DND-41 (cell line): ENCODE results near the gene SIDT2.
"Not testable (repeated sequence)": the region's sequence is repeated elsewhere in the genome, so short reads cannot be mapped to it uniquely, and the experiment has no call there.

Source experiments
- ATAC-seq: fragments of 200-7000 bp; cut with Tn5 transposase; 3 replicates; pipeline ENCODE4 v1.9.1; 2021; ENCODE audit warnings: low read depth; ENCODE audit not compliant: insufficient read depth
- DNase-seq: peaks from one replicate; pipeline ENCODE4 v3.0.0-alpha.2; 2020
- H2AFZ ChIP-seq: 2 replicates; pipeline ENCODE4 v1.6.0; 2012; ENCODE audit warnings: low read depth, low read length
- H3K27ac ChIP-seq: 2 replicates; pipeline ENCODE4 v1.5.1; 2012; ENCODE audit warnings: low read length, inconsistent platforms
- H3K27me3 ChIP-seq: fragments of 200-600 bp; sonication (generic); 2 replicates; pipeline ENCODE4 v1.6.0; 2012; ENCODE audit warnings: low read length, mild to moderate bottlenecking, inconsistent platforms; ENCODE audit not compliant: insufficient read depth, poor library complexity
- H3K36me3 ChIP-seq: 2 replicates; pipeline ENCODE4 v1.5.1; 2012; ENCODE audit warnings: low read length, inconsistent platforms; ENCODE audit not compliant: insufficient read depth
- H3K4me1 ChIP-seq: 2 replicates; pipeline ENCODE4 v1.5.1; 2012; ENCODE audit warnings: mild to moderate bottlenecking, low read length; ENCODE audit not compliant: insufficient read depth
- H3K4me2 ChIP-seq: 2 replicates; pipeline ENCODE4 v1.6.0; 2012; ENCODE audit warnings: mild to moderate bottlenecking, moderate library complexity, low read length, inconsistent platforms; ENCODE audit not compliant: insufficient read depth
- H3K4me3 ChIP-seq, 2 experiments: fragments of 200-600 bp in 1 of 2; shearing (Covaris generic) in 1 of 2; 2 replicates each; pipeline ENCODE4 v1.5.1; 2012 to 2016; ENCODE audit warnings: inconsistent platforms in 2 of 2, low read length in 2 of 2, mild to moderate bottlenecking in 2 of 2, low read depth in 1 of 2, moderate library complexity in 1 of 2
- H3K79me2 ChIP-seq: 2 replicates; pipeline ENCODE4 v1.6.0; 2012; ENCODE audit warnings: low read length, inconsistent platforms; ENCODE audit not compliant: insufficient read depth
- H3K9ac ChIP-seq: 2 replicates; pipeline ENCODE4 v1.6.0; 2012; ENCODE audit warnings: low read depth, mild to moderate bottlenecking, inconsistent platforms, low read length, moderate library complexity
- H3K9me3 ChIP-seq: 2 replicates; pipeline ENCODE4 v1.5.1; 2012; ENCODE audit warnings: low read length, moderate library complexity, mild to moderate bottlenecking, inconsistent platforms; ENCODE audit not compliant: insufficient read depth, severe bottlenecking
- H4K20me1 ChIP-seq: 2 replicates; pipeline ENCODE4 v1.6.0; 2012; ENCODE audit warnings: low read length; ENCODE audit not compliant: insufficient read depth
- EZH2 ChIP-seq: IDR thresholded peaks from 3 replicates; pipeline ENCODE4 v1.6.1; 2012; ENCODE audit warnings: borderline replicate concordance, low read depth, mild to moderate bottlenecking, moderate library complexity, low read length, inconsistent platforms; ENCODE audit not compliant: severe bottlenecking
- TF ChIP-seq, protein P1 (sequence below): IDR thresholded peaks from 2 replicates; pipeline ENCODE4 v1.5.1; 2012; ENCODE audit warnings: borderline replicate concordance, low read length, moderate library complexity, mild to moderate bottlenecking; ENCODE audit not compliant: poor library complexity, severe bottlenecking; ENCODE audit errors: extremely low read depth

SIDT2 gene

DNA sequence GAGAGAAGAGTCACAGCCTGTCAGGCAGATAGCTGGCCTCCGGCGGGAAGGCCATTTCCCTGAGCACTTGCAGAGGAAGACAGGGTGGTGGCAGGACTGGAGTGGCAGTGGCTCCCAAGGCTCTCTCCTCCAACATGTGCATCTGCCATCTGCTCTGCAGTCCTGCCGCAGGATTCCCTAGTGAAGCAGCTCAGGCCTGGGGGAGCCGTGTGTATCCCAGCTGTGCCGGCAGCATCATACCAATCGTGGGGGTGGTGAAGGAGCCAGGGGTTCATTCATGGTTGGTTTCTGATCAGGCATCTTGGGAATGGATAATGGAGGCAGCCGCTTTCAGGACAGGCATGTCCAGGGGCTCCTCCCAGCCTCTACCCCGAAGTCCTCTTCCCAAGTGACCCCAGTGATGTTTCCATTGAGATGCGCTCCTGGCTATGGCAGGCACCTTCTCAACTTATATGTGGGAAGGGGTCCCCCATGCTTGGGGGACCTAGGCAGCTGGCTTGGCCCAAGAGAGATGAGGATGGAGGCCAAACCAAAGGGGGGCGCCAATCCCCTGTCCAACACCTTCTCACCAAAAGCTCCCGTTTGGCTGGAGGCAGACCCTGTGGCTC lies 26.8 kb downstream of the SIDT2 start:
- H4K20me1 ChIP-seq: no peaks in the 10 kb centered on the region
- H3K4me1 ChIP-seq: no peaks in the 10 kb centered on the region
- no peaks in the 10 kb centered on the region for H3K79me2 ChIP-seq
- H2AFZ ChIP-seq: no peak overlapping the region
- TF ChIP-seq, protein P1, sequence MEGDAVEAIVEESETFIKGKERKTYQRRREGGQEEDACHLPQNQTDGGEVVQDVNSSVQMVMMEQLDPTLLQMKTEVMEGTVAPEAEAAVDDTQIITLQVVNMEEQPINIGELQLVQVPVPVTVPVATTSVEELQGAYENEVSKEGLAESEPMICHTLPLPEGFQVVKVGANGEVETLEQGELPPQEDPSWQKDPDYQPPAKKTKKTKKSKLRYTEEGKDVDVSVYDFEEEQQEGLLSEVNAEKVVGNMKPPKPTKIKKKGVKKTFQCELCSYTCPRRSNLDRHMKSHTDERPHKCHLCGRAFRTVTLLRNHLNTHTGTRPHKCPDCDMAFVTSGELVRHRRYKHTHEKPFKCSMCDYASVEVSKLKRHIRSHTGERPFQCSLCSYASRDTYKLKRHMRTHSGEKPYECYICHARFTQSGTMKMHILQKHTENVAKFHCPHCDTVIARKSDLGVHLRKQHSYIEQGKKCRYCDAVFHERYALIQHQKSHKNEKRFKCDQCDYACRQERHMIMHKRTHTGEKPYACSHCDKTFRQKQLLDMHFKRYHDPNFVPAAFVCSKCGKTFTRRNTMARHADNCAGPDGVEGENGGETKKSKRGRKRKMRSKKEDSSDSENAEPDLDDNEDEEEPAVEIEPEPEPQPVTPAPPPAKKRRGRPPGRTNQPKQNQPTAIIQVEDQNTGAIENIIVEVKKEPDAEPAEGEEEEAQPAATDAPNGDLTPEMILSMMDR: no peak
- TF ChIP-seq EZH2: no peak
- no peak overlapping the region for H3K4me2 ChIP-seq
- no peak for ATAC-seq
- H3K9me3 ChIP-seq: no peaks in the 10 kb centered on the region
- no peak overlapping the region for H3K27ac ChIP-seq
- peaks cover 12% of the 10 kb centered on the region for H3K36me3 ChIP-seq
- H3K9ac ChIP-seq: no peak overlapping the region
- H3K4me3 ChIP-seq: no peak overlapping the region
- no peaks in the 10 kb centered on the region for H3K27me3 ChIP-seq
- DNase-seq: no peak

DNA sequence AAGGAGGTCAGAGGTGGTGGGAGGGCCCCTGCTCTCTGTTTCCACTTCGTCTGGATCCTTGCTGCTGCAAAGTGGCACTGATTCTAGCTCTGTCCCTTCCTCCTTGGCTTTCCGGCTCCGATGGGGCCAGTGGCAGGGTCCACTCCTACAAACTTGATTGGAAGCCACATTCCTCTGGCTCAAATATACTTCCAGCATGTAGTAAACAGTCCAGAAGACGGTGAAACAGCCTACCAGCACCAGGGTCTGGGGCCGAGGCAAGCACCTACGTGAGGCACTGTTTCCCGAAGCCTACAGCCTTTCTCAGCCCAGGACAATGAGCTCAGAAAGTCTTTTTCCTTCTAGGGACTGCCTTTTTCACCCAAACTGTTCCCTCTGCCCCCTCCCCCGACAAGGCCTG lies 27.6 kb downstream of the SIDT2 start:
- not testable (repeated sequence) for H3K79me2 ChIP-seq, H3K4me2 ChIP-seq, H2AFZ ChIP-seq

DNA sequence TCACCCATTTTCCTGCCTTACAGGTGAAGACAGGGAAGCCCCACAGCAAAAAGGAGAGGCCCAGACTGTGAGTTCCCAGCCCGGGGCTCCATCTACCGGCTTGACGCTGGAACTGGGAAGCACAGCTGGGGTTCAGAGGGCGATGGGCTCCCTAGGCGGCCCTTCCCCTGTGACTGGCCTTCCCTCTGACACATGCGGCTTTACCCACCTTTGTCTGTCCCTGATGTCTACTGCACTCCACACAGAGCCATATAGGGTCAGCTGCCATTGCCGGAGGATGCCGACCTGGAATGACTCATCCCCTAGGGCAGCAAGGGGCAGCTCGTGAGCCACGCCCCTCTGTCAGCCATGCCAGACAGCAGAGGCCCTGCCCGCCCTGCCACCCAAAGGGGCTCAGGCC lies 28.3 kb downstream of the SIDT2 start:
- H3K36me3 ChIP-seq: peaks cover 18% of the 10 kb centered on the region
- H3K27me3 ChIP-seq, H3K4me2 ChIP-seq, H2AFZ ChIP-seq, H3K4me1 ChIP-seq, H3K9me3 ChIP-seq, H4K20me1 ChIP-seq, ATAC-seq, H3K9ac ChIP-seq, DNase-seq, H3K4me3 ChIP-seq, H3K27ac ChIP-seq, H3K79me2 ChIP-seq: not testable (repeated sequence)

More for the DNA sequence above, 27.6 kb downstream of the SIDT2 start:
- not testable (repeated sequence) for H3K27ac ChIP-seq, H3K27me3 ChIP-seq, H3K9me3 ChIP-seq, H3K9ac ChIP-seq, H3K4me1 ChIP-seq, DNase-seq, ATAC-seq, H3K4me3 ChIP-seq, H4K20me1 ChIP-seq
- H3K36me3 ChIP-seq: peaks cover 12% of the 10 kb centered on the region

DNA sequence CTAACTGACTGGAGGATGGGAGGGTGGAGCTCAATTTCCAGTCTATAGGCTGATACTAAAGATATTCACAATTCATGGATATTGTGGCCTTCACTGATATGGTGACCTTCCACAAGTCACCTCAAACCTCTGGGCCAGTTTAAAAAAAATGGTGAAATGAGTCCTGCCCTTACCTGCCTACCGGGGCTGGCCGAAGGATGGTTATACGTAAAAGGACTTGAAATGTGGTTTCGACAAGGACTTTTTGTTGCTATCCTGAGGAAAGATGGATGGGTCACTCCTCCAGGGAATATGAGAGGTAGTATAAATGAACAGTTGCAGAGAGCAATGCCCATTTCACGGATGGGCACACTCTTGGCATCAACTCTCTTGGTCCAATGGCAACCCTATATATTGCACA lies 28.9 kb downstream of the SIDT2 start:
- peaks cover 18% of the 10 kb centered on the region for H3K36me3 ChIP-seq
- not testable (repeated sequence) for H4K20me1 ChIP-seq, H3K79me2 ChIP-seq, DNase-seq, H3K4me1 ChIP-seq, H3K27me3 ChIP-seq, H3K4me3 ChIP-seq, ATAC-seq, H3K9ac ChIP-seq, H3K27ac ChIP-seq, H3K4me2 ChIP-seq, H2AFZ ChIP-seq, H3K9me3 ChIP-seq

DNA sequence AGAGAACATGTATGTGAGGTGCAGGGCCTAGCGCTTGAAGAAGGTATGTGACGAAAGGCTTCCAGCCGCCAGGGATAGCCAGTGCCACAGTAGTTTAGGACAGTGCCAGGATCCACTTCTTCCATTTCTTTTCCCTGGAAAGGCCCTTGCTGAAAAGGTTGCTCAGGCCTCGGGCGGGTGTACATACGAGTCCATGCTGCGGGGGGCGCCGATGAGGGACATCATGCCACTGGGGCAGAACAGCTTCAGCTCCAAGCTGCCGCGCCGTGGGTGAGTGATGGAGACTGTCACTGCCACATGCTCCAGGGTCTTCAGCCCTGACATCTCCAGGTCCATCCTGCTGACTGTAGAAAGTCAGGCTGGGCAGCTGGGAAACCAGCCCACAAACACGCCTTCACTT lies 30.2 kb downstream of the SIDT2 start:
- TF ChIP-seq, protein P1: peak; percentile 15
- not testable (repeated sequence) for H3K79me2 ChIP-seq, H3K9ac ChIP-seq, H3K27ac ChIP-seq, ATAC-seq, H3K4me3 ChIP-seq, H3K9me3 ChIP-seq, DNase-seq, H3K4me2 ChIP-seq, H4K20me1 ChIP-seq, H3K4me1 ChIP-seq, H3K27me3 ChIP-seq, H2AFZ ChIP-seq
- peaks cover 29% of the 10 kb centered on the region for H3K36me3 ChIP-seq

DNA sequence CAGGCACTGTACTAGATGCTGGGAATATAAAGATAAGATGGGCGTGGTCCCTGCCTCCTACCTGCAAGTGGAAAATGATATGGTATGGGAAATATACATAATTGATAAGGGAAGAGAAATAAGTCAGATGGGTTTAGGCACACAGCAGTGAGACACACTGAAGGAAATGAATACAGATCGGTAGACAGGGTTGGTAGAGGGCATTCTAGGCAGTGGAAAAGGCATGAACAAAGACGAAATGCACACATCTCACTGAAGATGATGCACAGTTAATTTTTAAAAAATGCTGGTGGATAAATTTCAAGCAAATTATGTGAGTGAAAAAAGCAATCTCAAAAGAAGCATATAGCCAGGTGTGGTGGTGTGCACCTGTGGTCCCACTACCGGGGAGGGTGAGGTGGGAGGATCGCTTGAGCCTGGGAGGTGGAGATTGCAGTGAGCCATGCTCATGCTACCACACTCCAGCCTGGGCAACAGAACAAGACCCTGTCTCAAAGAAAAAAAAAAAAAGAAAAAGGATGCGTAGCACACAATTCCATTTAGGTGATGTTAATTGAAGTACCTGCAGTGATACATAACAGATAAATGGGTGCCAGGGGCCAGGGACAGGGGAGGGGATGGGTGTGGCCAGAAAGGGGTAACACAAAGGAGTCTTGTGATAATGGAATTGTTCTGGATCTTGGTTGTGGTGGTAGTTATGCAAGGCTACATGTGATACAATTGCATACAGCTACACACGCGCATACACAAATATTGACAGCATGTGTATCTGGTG lies 31.0 kb downstream of the SIDT2 start:
- H2AFZ ChIP-seq, H3K9me3 ChIP-seq, H4K20me1 ChIP-seq, H3K27ac ChIP-seq, H3K4me3 ChIP-seq, H3K4me1 ChIP-seq, H3K4me2 ChIP-seq, DNase-seq, ATAC-seq, H3K27me3 ChIP-seq, H3K9ac ChIP-seq, H3K79me2 ChIP-seq: not testable (repeated sequence)
- H3K36me3 ChIP-seq: peaks cover 31% of the 10 kb centered on the region
